HCT116 (cell line): ENCODE results near the gene RBM4B. TPM values are rescaled to one million over a fixed set of nuclear protein-coding genes. Genes with fewer than 3 reads are reported as not detected.

Experiments used
- ATAC-seq: fragments of 200-7000 bp; cut with Tn5 transposase; 2 replicates; pipeline ENCODE4 v1.9.1; 2020; ENCODE audit warnings: mild to moderate bottlenecking, moderate library complexity
- BruUV-seq: library from RNA; stranded (reverse); fragments of 400-500 nt; replicated peaks from 2 replicates; lab custom pipeline; 2021; lab: Mats Ljungman, UMichigan
- CTCF ChIA-PET: fragments of 300-600 bp; sonication (Branson Sonifier 250); formaldehyde crosslinking; loops from one replicate; lab custom pipeline; 2021; ENCODE audit warnings: antibody characterized with exemption; lab: Charles Lee
- POLR2A ChIA-PET: fragments of 300-600, 350-600 bp; sonication (Branson Sonifier 250); formaldehyde crosslinking; loops from one replicate; lab custom pipeline; 2021; ENCODE audit warnings: antibody characterized with exemption; lab: Charles Lee
- RAD21 ChIA-PET, 2 experiments: fragments of 300-600 bp; sonication (Branson Sonifier 250); formaldehyde crosslinking; loops; one replicate each; lab custom pipeline; 2023; ENCODE audit warnings: low total read pairs in 2 of 2; ENCODE audit not compliant: uncharacterized antibody in 2 of 2, unreplicated experiment in 2 of 2, low non-redundant PET in 1 of 2; lab: Charles Lee
- DNase-seq: peaks from one replicate; pipeline ENCODE4 v3.0.0-alpha.2; 2010; ENCODE audit warnings: low read depth, low spot score
- H2AFZ ChIP-seq: fragments of 200-600 bp; shearing (Covaris generic), sonication (generic); 2 replicates; pipeline ENCODE4 v1.6.1; 2017; ENCODE audit warnings: low read depth, mixed run types, mixed read lengths, antibody characterized with exemption, low read length; ENCODE audit not compliant: poor library complexity, severe bottlenecking
- H3K27ac ChIP-seq: 2 replicates; pipeline ENCODE4 v1.5.1; 2012; ENCODE audit warnings: low read depth, low read length
- H3K27me3 ChIP-seq: fragments of 200-600 bp; sonication (generic); 2 replicates; pipeline ENCODE4 v1.6.1; 2016; ENCODE audit warnings: mixed run types, low read length, mixed read lengths; ENCODE audit not compliant: insufficient read depth
- H3K36me3 ChIP-seq, 2 experiments: fragments of 200-500 bp in 1 of 2; fragments of 200-600 bp in 1 of 2; sonication (Bioruptor generic) in 1 of 2; sonication (generic) in 1 of 2; 2 replicates each; pipeline versions ENCODE4 v1.5.1 to v1.6.1; 2014 to 2016; ENCODE audit warnings: low read length in 2 of 2, inconsistent platforms in 1 of 2, mixed read lengths in 1 of 2, mixed run types in 1 of 2; ENCODE audit not compliant: insufficient read depth in 2 of 2, control insufficient read depth in 1 of 2
- H3K4me1 ChIP-seq, 2 experiments: fragments of 200-600 bp in 1 of 2; sonication (generic) in 1 of 2; 2 replicates each; pipeline versions ENCODE4 v1.5.1 to v1.6.1; 2012 to 2017; ENCODE audit warnings: low read length in 2 of 2, inconsistent platforms in 1 of 2, mild to moderate bottlenecking in 1 of 2, mixed read lengths in 1 of 2, mixed run types in 1 of 2, moderate library complexity in 1 of 2; ENCODE audit not compliant: insufficient read depth in 2 of 2, control insufficient read depth in 1 of 2
- H3K4me2 ChIP-seq: fragments of 200-600 bp; sonication (generic); 2 replicates; pipeline ENCODE4 v1.6.1; 2017; ENCODE audit warnings: mixed run types, low read length, mixed read lengths
- H3K4me3 ChIP-seq, 2 experiments: fragments of 200-600 bp in 1 of 2; sonication (generic) in 1 of 2; replicated peaks in 1 of 2; 2 replicates each; pipeline ENCODE4 v1.5.1; 2011 to 2016; ENCODE audit warnings: low read length in 2 of 2, control low read depth in 1 of 2, low read depth in 1 of 2, mild to moderate bottlenecking in 1 of 2, mixed read lengths in 1 of 2, mixed run types in 1 of 2
- H3K79me2 ChIP-seq: fragments of 200-600 bp; sonication (generic); 2 replicates; pipeline ENCODE4 v1.6.1; 2017; ENCODE audit warnings: mild to moderate bottlenecking, mixed run types, low read length, moderate library complexity, mixed read lengths; ENCODE audit not compliant: insufficient read depth
- H3K9ac ChIP-seq: fragments of 200-600 bp; sonication (generic); 2 replicates; pipeline ENCODE4 v1.6.1; 2016; ENCODE audit warnings: low read length, mixed read lengths
- H3K9me2 ChIP-seq: fragments of 200-600 bp; sonication (generic), shearing (Covaris generic); 2 replicates; pipeline ENCODE4 v1.6.1; 2017; ENCODE audit warnings: mixed run types, mild to moderate bottlenecking, moderate library complexity; ENCODE audit not compliant: insufficient read depth
- H3K9me3 ChIP-seq, 2 experiments: fragments of 200-500 bp in 1 of 2; fragments of 200-600 bp in 1 of 2; sonication (Bioruptor generic) in 1 of 2; sonication (generic) in 1 of 2; 2 replicates each; pipeline ENCODE4 v1.6.1; 2014 to 2017; ENCODE audit warnings: low read length in 2 of 2, mixed read lengths in 2 of 2, inconsistent platforms in 1 of 2, low read depth in 1 of 2, mild to moderate bottlenecking in 1 of 2, mixed run types in 1 of 2, moderate library complexity in 1 of 2; ENCODE audit not compliant: control insufficient read depth in 1 of 2, insufficient read depth in 1 of 2
- H4K20me1 ChIP-seq: fragments of 200-600 bp; sonication (generic), shearing (Covaris generic); 2 replicates; pipeline ENCODE4 v1.6.1; 2017; ENCODE audit warnings: mixed run types, mild to moderate bottlenecking, moderate library complexity; ENCODE audit not compliant: insufficient read depth
- ELF1 ChIP-seq: IDR thresholded peaks from 2 replicates; pipeline ENCODE4 v1.6.1; 2012; ENCODE audit warnings: low read depth, borderline replicate concordance
- EZH2 ChIP-seq: fragments of 200-600 bp; sonication (generic); IDR thresholded peaks from 2 replicates; pipeline ENCODE4 v1.6.1; 2017; ENCODE audit warnings: antibody characterized with exemption, mixed run types
- EZH2phosphoT487 ChIP-seq: fragments of 200-600 bp; IDR thresholded peaks from 2 replicates; pipeline ENCODE4 v1.6.1; 2018; ENCODE audit warnings: antibody characterized with exemption, borderline replicate concordance
- FOSL1 ChIP-seq: IDR thresholded peaks from 2 replicates; pipeline ENCODE4 v1.6.1; 2012; ENCODE audit warnings: low read depth
- JUND ChIP-seq: IDR thresholded peaks from 2 replicates; pipeline ENCODE4 v1.6.1; 2012
- POLR2A ChIP-seq: IDR thresholded peaks from 2 replicates; pipeline ENCODE4 v1.7.0; 2011; ENCODE audit warnings: borderline replicate concordance; ENCODE audit not compliant: insufficient read depth, insufficient read length; ENCODE audit errors: extremely low read depth
- POLR2AphosphoS5 ChIP-seq: IDR thresholded peaks from 2 replicates; pipeline ENCODE4 v1.6.1; 2011; ENCODE audit warnings: mild to moderate bottlenecking, low read depth, low read length, moderate library complexity
- RAD21 ChIP-seq: IDR thresholded peaks from 2 replicates; pipeline ENCODE4 v1.6.1; 2012; ENCODE audit warnings: low read depth, mild to moderate bottlenecking
- SP1 ChIP-seq: IDR thresholded peaks from 2 replicates; pipeline ENCODE4 v1.6.1; 2012; ENCODE audit warnings: low read depth
- ZBTB33 ChIP-seq: IDR thresholded peaks from 2 replicates; pipeline ENCODE4 v1.6.1; 2011; ENCODE audit warnings: mild to moderate bottlenecking, low read length, moderate library complexity; ENCODE audit not compliant: insufficient replicate concordance; ENCODE audit errors: extremely low read depth
- ZFX ChIP-seq: fragments of 450-650 bp; IDR thresholded peaks from 2 replicates; pipeline ENCODE4 v1.6.1; 2017
- ZNF274 ChIP-seq: fragments of 200-500 bp; sonication (Bioruptor generic); IDR thresholded peaks from 2 replicates; pipeline ENCODE4 v1.6.1; 2014; ENCODE audit warnings: mild to moderate bottlenecking, low read depth, low read length, inconsistent platforms
- intact Hi-C: fragments of 100-400 bp; cut with micrococcal nuclease; formaldehyde crosslinking; loops from 2 replicates; pipeline ENCODE4 v1.10.0; 2022
- total RNA-seq: library from RNA; stranded (reverse); gene quantifications from one replicate; pipeline ENCODE4 v1.2.1, GENCODE V29; 2021; ENCODE audit not compliant: unreplicated experiment
- TF ChIP-seq, protein P1 (sequence below): IDR thresholded peaks from 2 replicates; pipeline ENCODE4 v1.6.1; 2012; ENCODE audit warnings: low read depth
- TF ChIP-seq, protein P2 (sequence below): IDR thresholded peaks from 2 replicates; pipeline ENCODE4 v1.6.1; 2012

RBM4B gene
- total RNA-seq, 1 experiment from 2014 or later: 18.1 TPM

GRCh38 chr11:66637557-66638176, 40.0 kb downstream of the RBM4B start:
- Histone ChIP-seq H3K4me3 (peak overlapping the region; percentile 39 to 82), H3K79me2 (peaks cover 98% of the 10 kb centered on the region), H3K9me2 (no peaks in the 10 kb centered on the region), H3K4me2 (peak overlapping the region; percentile 76), H3K4me1 (peaks cover 4 to 29% of the 10 kb centered on the region in 2 experiments), H3K9me3 (no peaks in the 10 kb centered on the region), H3K36me3 (peaks cover 33 to 41% of the 10 kb centered on the region in 2 experiments), H3K9ac (peak overlapping the region; percentile 67), H4K20me1 (peaks cover 40% of the 10 kb centered on the region), H3K27me3 (no peaks in the 10 kb centered on the region), H3K27ac (peak overlapping the region; percentile 72), H2AFZ (no peak overlapping the region)
- CTCF ChIA-PET: interaction anchor here (1.0 to 1.7 kb wide), 4 partner anchors 21 to 219 kb away, joined by 3 to 5 read pairs (median 4); partner anchors contain the start of genes CCDC87, CCS and RBM14
- intact Hi-C loops: no loop called here
- ATAC-seq (peak; percentile 31), DNase-seq (no peak)
- TSS peak; percentile 93 for BruUV-seq
- RAD21 ChIA-PET: no interaction called here
- TF ChIP-seq, protein P1, sequence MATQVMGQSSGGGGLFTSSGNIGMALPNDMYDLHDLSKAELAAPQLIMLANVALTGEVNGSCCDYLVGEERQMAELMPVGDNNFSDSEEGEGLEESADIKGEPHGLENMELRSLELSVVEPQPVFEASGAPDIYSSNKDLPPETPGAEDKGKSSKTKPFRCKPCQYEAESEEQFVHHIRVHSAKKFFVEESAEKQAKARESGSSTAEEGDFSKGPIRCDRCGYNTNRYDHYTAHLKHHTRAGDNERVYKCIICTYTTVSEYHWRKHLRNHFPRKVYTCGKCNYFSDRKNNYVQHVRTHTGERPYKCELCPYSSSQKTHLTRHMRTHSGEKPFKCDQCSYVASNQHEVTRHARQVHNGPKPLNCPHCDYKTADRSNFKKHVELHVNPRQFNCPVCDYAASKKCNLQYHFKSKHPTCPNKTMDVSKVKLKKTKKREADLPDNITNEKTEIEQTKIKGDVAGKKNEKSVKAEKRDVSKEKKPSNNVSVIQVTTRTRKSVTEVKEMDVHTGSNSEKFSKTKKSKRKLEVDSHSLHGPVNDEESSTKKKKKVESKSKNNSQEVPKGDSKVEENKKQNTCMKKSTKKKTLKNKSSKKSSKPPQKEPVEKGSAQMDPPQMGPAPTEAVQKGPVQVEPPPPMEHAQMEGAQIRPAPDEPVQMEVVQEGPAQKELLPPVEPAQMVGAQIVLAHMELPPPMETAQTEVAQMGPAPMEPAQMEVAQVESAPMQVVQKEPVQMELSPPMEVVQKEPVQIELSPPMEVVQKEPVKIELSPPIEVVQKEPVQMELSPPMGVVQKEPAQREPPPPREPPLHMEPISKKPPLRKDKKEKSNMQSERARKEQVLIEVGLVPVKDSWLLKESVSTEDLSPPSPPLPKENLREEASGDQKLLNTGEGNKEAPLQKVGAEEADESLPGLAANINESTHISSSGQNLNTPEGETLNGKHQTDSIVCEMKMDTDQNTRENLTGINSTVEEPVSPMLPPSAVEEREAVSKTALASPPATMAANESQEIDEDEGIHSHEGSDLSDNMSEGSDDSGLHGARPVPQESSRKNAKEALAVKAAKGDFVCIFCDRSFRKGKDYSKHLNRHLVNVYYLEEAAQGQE: no peak
- TF ChIP-seq ZFX: peak; percentile 48
- POLR2A ChIA-PET: interaction anchor here (0.7 to 3.8 kb wide), 16 partner anchors 8 to 325 kb away, joined by 3 to 36 read pairs (median 4); partner anchors contain the start of genes DPP3, PELI3, RBM14 and RBM4B

GRCh38 chr11:66636411-66636810, 41.3 kb downstream of the RBM4B start:
- H3K4me3 ChIP-seq: no peak overlapping the region
- CTCF ChIA-PET: interaction anchor here (1.7 kb wide), 1 partner anchor 44 kb away, joined by 5 read pairs; the partner anchor contains the start of genes CCDC87 and CCS
- peaks cover 21 to 35% of the 10 kb centered on the region in 2 experiments for H3K36me3 ChIP-seq
- no peaks in the 10 kb centered on the region for H3K9me3 ChIP-seq
- no TSS peak for BruUV-seq
- no peaks in the 10 kb centered on the region for H3K27me3 ChIP-seq
- RAD21 ChIA-PET: no interaction called here
- POLR2A ChIA-PET: interaction anchor here (3.8 kb wide), 1 partner anchor 20 kb away, joined by 36 read pairs; the partner anchor contains the start of gene RBM14
- ATAC-seq (no peak), DNase-seq (no peak)
- no peak overlapping the region for H3K9ac ChIP-seq
- H3K27ac ChIP-seq: peak overlapping the region; percentile 72; the same call in 1 of the 2 replicates
- peaks cover 4 to 29% of the 10 kb centered on the region in 2 experiments for H3K4me1 ChIP-seq
- H3K79me2 ChIP-seq: peaks cover 98% of the 10 kb centered on the region
- peaks cover 35% of the 10 kb centered on the region; the same call in 1 of the 2 replicates for H4K20me1 ChIP-seq
- no peak overlapping the region for H2AFZ ChIP-seq
- no peaks in the 10 kb centered on the region for H3K9me2 ChIP-seq
- intact Hi-C loops: no loop called here
- H3K4me2 ChIP-seq: no peak overlapping the region
- no peak for TF ChIP-seq ELF1
- TF ChIP-seq, protein P2, sequence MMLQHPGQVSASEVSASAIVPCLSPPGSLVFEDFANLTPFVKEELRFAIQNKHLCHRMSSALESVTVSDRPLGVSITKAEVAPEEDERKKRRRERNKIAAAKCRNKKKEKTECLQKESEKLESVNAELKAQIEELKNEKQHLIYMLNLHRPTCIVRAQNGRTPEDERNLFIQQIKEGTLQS: no peak
- no peak for TF ChIP-seq EZH2
- no peak for TF ChIP-seq SP1
- TF ChIP-seq RAD21: no peak
- no peak for TF ChIP-seq FOSL1
- TF ChIP-seq JUND: no peak
- no peak for TF ChIP-seq EZH2phosphoT487
- no peak for TF ChIP-seq POLR2AphosphoS5
- TF ChIP-seq POLR2A: no peak
- TF ChIP-seq ZBTB33: no peak
- no peak for TF ChIP-seq ZNF274
